SK-MEL-5 (cell line): ENCODE results near the gene DND1. TPM values are rescaled to one million over a fixed set of nuclear protein-coding genes. Genes with fewer than 3 reads are reported as not detected.
"Not testable (repeated sequence)": the region's sequence is repeated elsewhere in the genome, so short reads cannot be mapped to it uniquely, and the experiment has no call there.

Source experiments
- DNase-seq: peaks from one replicate; pipeline ENCODE4 v3.0.0-alpha.2; 2016; ENCODE audit warnings: low read depth, low spot score
- in situ Hi-C: cut with HindIII; loops from 2 replicates; pipeline ENCODE4 v1.10.0; 2016; ENCODE audit warnings: low sequenced_read_pairs, high pct_unique_total_duplicates, low pct_unique_long_range_greater_than_20kb
- small RNA-seq, 2 experiments: library from RNA; depleted of rRNA; stranded (forward); fragments of <200 nt; gene quantifications; one replicate each; pipeline ENCODE3, GENCODE V24; 2014
- total RNA-seq: library from RNA; depleted of rRNA; stranded (reverse); fragments of >200 nt; shearing (Covaris generic); gene quantifications from 2 replicates; pipeline ENCODE4 v1.2.3, GENCODE V29; 2014; rRNA removed

Gene DND1
- total RNA-seq, 1 experiment from 2014 or later = 0.26 TPM

- in situ Hi-C loops = no loop called here
- no peak for DNase-seq
These were observed 37.8 kb downstream of the DND1 start for GRCh38 chr5:140635291-140636257.

GRCh38 chr5:140634103-140634502, 39.3 kb downstream of the DND1 start:
- in situ Hi-C loops = no loop called here
- DNase-seq = no peak

GRCh38 chr5:140633501-140633900, 39.9 kb downstream of the DND1 start:
- in situ Hi-C loops = no loop called here
- DNase-seq = no peak

- in situ Hi-C loops = no loop called here
- DNase-seq = no peak
These were observed 40.3 kb downstream of the DND1 start, which contains the start of gene CD14 for GRCh38 chr5:140633021-140633471. TSS of gene CD14 (minus strand) at chr5:140633175. CDS start at chr5:140633071, 104 bp downstream.

GRCh38 chr5:140632366-140633020, 40.9 kb downstream of the DND1 start:
- in situ Hi-C loops = no loop called here
- DNase-seq = no peak

GRCh38 chr5:140631831-140632365, 41.5 kb downstream of the DND1 start:
- no peak for DNase-seq

GRCh38 chr5:140631036-140631417, 42.3 kb downstream of the DND1 start:
- DNase-seq = no peak
- in situ Hi-C loops = no loop called here

More at GRCh38 chr5:140631831-140632365, 41.5 kb downstream of the DND1 start:
- in situ Hi-C loops = no loop called here

GRCh38 chr5:140630292-140631035, 42.9 kb downstream of the DND1 start:
- DNase-seq = no peak
- in situ Hi-C loops = no loop called here

GRCh38 chr5:140628711-140629110, 44.7 kb downstream of the DND1 start:
- DNase-seq = no peak
- in situ Hi-C loops = no loop called here

GRCh38 chr5:140627972-140628371, 45.4 kb downstream of the DND1 start:
- no peak for DNase-seq
- in situ Hi-C loops = no loop called here

GRCh38 chr5:140624886-140625285, 48.5 kb downstream of the DND1 start:
- DNase-seq, in situ Hi-C loops: not testable (repeated sequence)

GRCh38 chr5:140623061-140623460, 50.3 kb downstream of the DND1 start:
- in situ Hi-C loops = not testable (repeated sequence)

GRCh38 chr5:140622301-140622700, 51.1 kb downstream of the DND1 start:
- in situ Hi-C loops = no loop called here
- DNase-seq = no peak

More at GRCh38 chr5:140623061-140623460, 50.3 kb downstream of the DND1 start:
- not testable (repeated sequence) for DNase-seq

Small RNA genes lying within 50 kb of the gene (small RNA-seq; reads per million reads assigned to genes)
- gene VTRNA1-1 (4.0 to 249 reads per million in 2 experiments), gene VTRNA1-2 (1.8 to 39.0 reads per million in 2 experiments)

Other genes with a start within 250 kb of the DND1 start
- 3.6 and 5.7 TPM in 2 replicates for gene EIF4EBP3, start 125.9 kb downstream of the DND1 start, total RNA-seq
- 32.2 and 40.9 TPM in 2 replicates for gene SRA1, start 116.1 kb downstream of the DND1 start, total RNA-seq
- 9.2 and 12.0 TPM in 2 replicates for gene APBB3, start 109.0 kb downstream of the DND1 start, total RNA-seq
- gene SLC35A4, start 108.7 kb downstream of the DND1 start, total RNA-seq = 14.2 and 16.7 TPM in 2 replicates
- gene CD14, start 40.4 kb downstream of the DND1 start, total RNA-seq = not detected in 2 replicates
- 10.0 and 11.3 TPM in 2 replicates for gene TMCO6, start 34.1 kb downstream of the DND1 start, total RNA-seq
- gene NDUFA2, start 25.9 kb downstream of the DND1 start, total RNA-seq = 78.7 and 94.2 TPM in 2 replicates
- gene IK, start 25.7 kb downstream of the DND1 start, total RNA-seq = 83.7 and 87.8 TPM in 2 replicates
- gene WDR55, start 8.7 kb downstream of the DND1 start, total RNA-seq = 27.6 and 29.2 TPM in 2 replicates
- gene HARS1, start 17.8 kb upstream of the DND1 start, total RNA-seq = 58.6 and 67.8 TPM in 2 replicates
- gene HARS2, start 17.9 kb upstream of the DND1 start, total RNA-seq = 38.9 and 39.8 TPM in 2 replicates
- 53.4 and 58.9 TPM in 2 replicates for gene ZMAT2, start 26.9 kb upstream of the DND1 start, total RNA-seq
- gene PCDHA1, start 112.6 kb upstream of the DND1 start, total RNA-seq = 0.48 and 0.55 TPM in 2 replicates
- gene PCDHA2, start 121.3 kb upstream of the DND1 start, total RNA-seq = 0.08 and 0.13 TPM in 2 replicates
- gene PCDHA3, start 127.5 kb upstream of the DND1 start, total RNA-seq = 0.27 and 0.48 TPM in 2 replicates
- gene PCDHA4, start 133.5 kb upstream of the DND1 start, total RNA-seq = 0.48 and 0.67 TPM in 2 replicates
- 0.40 and 0.77 TPM in 2 replicates for gene PCDHA5, start 148.0 kb upstream of the DND1 start, total RNA-seq
- gene PCDHA6, start 154.4 kb upstream of the DND1 start, total RNA-seq = not detected in 2 replicates
- 1.3 and 1.4 TPM in 2 replicates for gene PCDHA7, start 160.7 kb upstream of the DND1 start, total RNA-seq
- gene PCDHA8, start 167.6 kb upstream of the DND1 start, total RNA-seq = 0.03 TPM in 1 of 2 replicates, not detected in the other
- 0.05 TPM in 1 of 2 replicates, not detected in the other for gene PCDHA9, start 174.8 kb upstream of the DND1 start, total RNA-seq
- gene PCDHA10, start 182.3 kb upstream of the DND1 start, total RNA-seq = 0.16 TPM in 1 of 2 replicates, not detected in the other
- 1.0 and 1.9 TPM in 2 replicates for gene PCDHA11, start 195.4 kb upstream of the DND1 start, total RNA-seq
- gene PCDHA12, start 201.7 kb upstream of the DND1 start, total RNA-seq = 0.08 and 0.19 TPM in 2 replicates
- gene PCDHA13, start 208.5 kb upstream of the DND1 start, total RNA-seq = 0.29 and 0.53 TPM in 2 replicates